ENCODE results near the gene HOXA3. TPM values are rescaled to one million over a fixed set of nuclear protein-coding genes. Genes with fewer than 3 reads are reported as not detected.

HOXA3 gene
- total and polyA plus RNA-seq, 10 donors, result 0.51 to 6.1 (median 1.7) TPM

DNA sequence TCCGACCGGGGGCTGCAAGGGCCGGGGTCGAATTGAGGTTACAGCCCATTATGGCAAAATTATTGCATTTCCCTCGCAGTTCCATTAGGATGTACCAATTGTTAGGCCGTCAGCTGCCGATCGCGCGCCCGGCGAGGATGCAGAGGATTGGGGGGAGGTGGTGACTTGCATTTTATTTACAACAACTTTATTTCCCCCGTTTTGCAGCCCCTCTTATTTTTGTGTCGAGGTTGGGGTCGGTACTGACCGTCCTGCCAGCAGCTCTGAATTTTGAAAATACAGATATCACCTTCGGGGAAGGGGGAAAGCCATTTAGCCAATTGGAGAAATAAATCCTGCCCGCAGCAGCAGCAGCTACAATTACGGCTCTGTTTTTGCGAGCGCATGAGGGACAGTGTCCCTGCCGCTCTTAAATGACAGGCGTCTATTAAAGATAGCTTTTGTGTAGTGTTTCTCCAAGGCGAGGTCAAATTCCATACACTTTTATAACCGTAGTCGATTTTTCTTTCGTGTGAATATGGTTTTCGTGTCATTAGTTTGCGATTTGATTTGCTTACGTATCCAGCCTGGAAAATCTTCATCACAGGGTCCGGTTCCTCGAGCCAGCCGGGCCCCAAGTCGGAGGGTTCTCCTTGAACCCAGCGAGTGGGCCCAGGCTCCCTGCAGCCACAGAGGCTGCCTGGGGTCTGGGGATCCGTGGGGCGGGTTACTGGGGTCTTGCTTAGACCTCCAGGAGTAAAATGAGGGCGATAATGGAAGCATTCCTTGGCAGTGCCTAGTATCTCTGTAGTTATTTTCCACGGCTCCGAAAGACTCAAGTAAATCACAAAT lies 8.2 kb downstream of the HOXA3 start:
- H3K4me1 ChIP-seq, result peaks cover 8 to 43% (median 20%) of the 10 kb centered on the region in 6 donors
- H3K27ac ChIP-seq, result peak overlapping the region in 3 of 8 donors; percentile 82 to 95 (median 86)
- 67 to 84% (median 73%) methylated on average over 39 to 40 of the region's 40 CpGs for WGBS, 5 donors
- H3K27me3 ChIP-seq (replicated peaks in 1 of 7), result peaks cover 0 to 87% (median 40%) of the 10 kb centered on the region in 7 donors
- peak overlapping the region in 7 of 8 donors; percentile 44 to 77 (median 49) for H3K4me3 ChIP-seq
- TF ChIP-seq POLR2AphosphoS5 (IDR thresholded peaks at IDR 0.05), result no peak
- TF ChIP-seq, protein P1, sequence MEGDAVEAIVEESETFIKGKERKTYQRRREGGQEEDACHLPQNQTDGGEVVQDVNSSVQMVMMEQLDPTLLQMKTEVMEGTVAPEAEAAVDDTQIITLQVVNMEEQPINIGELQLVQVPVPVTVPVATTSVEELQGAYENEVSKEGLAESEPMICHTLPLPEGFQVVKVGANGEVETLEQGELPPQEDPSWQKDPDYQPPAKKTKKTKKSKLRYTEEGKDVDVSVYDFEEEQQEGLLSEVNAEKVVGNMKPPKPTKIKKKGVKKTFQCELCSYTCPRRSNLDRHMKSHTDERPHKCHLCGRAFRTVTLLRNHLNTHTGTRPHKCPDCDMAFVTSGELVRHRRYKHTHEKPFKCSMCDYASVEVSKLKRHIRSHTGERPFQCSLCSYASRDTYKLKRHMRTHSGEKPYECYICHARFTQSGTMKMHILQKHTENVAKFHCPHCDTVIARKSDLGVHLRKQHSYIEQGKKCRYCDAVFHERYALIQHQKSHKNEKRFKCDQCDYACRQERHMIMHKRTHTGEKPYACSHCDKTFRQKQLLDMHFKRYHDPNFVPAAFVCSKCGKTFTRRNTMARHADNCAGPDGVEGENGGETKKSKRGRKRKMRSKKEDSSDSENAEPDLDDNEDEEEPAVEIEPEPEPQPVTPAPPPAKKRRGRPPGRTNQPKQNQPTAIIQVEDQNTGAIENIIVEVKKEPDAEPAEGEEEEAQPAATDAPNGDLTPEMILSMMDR (IDR thresholded peaks at IDR 0.05 in 8 of 11, conservative IDR thresholded peaks at IDR 0.05 in 3 of 11), result peak in 5 of 11 experiments; percentile 5 to 61 (median 30)
- no peaks in the 10 kb centered on the region for H3K36me3 ChIP-seq
- intact Hi-C loops (cut with DNase I; ENCODE audit: low total_unique reads), result no loop called here
- DNase-seq, result peak; percentile 25
- no peaks in the 10 kb centered on the region for H3K9me3 ChIP-seq

DNA sequence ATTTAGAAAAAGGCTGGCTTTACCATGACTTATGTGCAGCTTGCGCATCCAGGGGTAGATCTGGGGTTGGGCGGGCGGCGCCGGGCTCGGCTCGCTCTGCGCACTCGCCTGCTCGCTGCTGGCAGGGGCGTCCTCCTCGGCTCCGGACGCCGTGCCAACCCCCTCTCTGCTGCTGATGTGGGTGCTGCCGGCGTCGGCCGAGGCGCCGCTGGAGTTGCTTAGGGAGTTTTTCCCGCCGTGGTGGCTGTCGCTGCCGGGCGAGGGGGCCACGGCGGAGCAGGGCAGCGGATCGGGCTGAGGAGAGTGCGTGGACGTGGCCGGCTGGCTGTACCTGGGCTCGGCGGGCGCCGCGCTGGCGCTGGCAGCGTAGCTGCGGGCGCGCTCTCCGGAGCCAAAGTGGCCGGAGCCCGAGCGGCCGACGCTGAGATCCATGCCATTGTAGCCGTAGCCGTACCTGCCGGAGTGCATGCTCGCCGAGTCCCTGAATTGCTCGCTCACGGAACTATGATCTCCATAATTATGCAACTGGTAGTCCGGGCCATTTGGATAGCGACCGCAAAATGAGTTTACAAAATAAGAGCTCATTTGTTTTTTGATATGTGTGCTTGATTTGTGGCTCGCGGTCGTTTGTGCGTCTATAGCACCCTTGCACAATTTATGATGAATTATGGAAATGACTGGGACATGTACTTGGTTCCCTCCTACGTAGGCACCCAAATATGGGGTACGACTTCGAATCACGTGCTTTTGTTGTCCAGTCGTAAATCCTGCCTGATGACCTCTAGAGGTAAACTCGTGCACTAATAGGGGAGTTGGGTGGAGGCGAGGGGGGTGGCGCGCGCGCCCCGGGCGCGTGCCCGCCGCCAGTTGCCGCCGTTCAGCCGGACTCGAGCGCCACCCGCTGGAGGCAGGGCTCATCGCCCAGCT lies 9.1 kb downstream of the HOXA3 start, which contains the start of gene HOXA5:
TSS of gene HOXA5 (minus strand) at position 659 of the 927 bp plus-strand sequence. CDS start at position 585, 74 bp downstream.
- Histone ChIP-seq H3K4me1 (peaks cover 8 to 34% (median 14%) of the 10 kb centered on the region in 6 donors), H3K36me3 (no peaks in the 10 kb centered on the region), H3K4me3 (peak within 1 kb of the TSS; percentile 44 to 77 (median 49)), H3K27me3 (replicated peaks in 1 of 7) (peaks cover 0 to 81% (median 31%) of the 10 kb centered on the region in 7 donors), H3K9me3 (no peaks in the 10 kb centered on the region), H3K27ac (peak within 1 kb of the TSS; percentile 66 to 95 (median 82))
- intact Hi-C loops (cut with DNase I; ENCODE audit: low total_unique reads), result no loop called here
- TF ChIP-seq, protein P1 (IDR thresholded peaks at IDR 0.05 in 8 of 11, conservative IDR thresholded peaks at IDR 0.05 in 3 of 11), result peak in 8 of 11 experiments; percentile 47 to 87 (median 74)
- peak in 1 of 3 donors; percentile 87 for TF ChIP-seq POLR2A (IDR thresholded peaks at IDR 0.05)
- TF ChIP-seq POLR2AphosphoS5 (IDR thresholded peaks at IDR 0.05), result peak; percentile 47 to 72 (median 63)
- peak; percentile 90 for DNase-seq
- 44 to 71% (median 54%) methylated on average over 55 to 86 of the region's 86 CpGs for WGBS, 5 donors

DNA sequence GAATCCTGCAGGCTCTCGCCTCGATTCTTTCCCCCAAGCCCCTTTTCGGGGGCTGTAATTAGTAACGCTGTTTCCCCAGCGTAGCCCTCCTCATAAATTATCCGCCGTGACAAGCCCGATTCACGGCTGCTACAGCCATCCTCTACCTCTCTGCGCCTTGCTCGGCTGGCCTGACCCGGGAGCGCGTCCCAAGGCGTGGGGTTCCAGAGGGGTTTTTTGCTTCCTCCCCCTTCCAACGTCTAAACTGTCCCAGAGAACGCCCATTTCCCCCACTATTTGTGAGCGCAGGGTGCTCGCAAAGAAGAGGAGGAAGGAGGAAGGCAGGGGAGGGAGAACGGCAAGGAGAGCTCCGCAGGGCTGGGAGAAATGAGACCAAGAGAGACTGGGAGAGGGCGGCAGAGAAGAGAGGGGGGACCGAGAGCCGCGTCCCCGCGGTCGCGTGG lies 9.8 kb downstream of the HOXA3 start:
- peak overlapping the region; percentile 66 to 95 (median 82) for H3K27ac ChIP-seq
- no peak for DNase-seq
- TF ChIP-seq, protein P1 (IDR thresholded peaks at IDR 0.05 in 8 of 11, conservative IDR thresholded peaks at IDR 0.05 in 3 of 11), result no peak
- no peak for TF ChIP-seq POLR2AphosphoS5 (IDR thresholded peaks at IDR 0.05)
- no peak for TF ChIP-seq POLR2A (IDR thresholded peaks at IDR 0.05)
- intact Hi-C loops (cut with DNase I; ENCODE audit: low total_unique reads), result no loop called here
- peaks cover 0 to 74% (median 24%) of the 10 kb centered on the region in 7 donors for H3K27me3 ChIP-seq (replicated peaks in 1 of 7)
- no peaks in the 10 kb centered on the region for H3K9me3 ChIP-seq
- no peaks in the 10 kb centered on the region for H3K36me3 ChIP-seq
- H3K4me3 ChIP-seq, result peak overlapping the region; percentile 44 to 77 (median 49)
- WGBS, 5 donors, result 33 to 74% (median 59%) methylated on average over 29 of the region's 29 CpGs
- peaks cover 2 to 27% (median 7%) of the 10 kb centered on the region in 6 donors for H3K4me1 ChIP-seq

All from spleen (tissue), 11 donors.